Activated T-cell treated with anti-CD3 and anti-CD28 coated beads for 48 hours (primary cell): ENCODE measurements around the gene RAB8A.
A peak's percentile ranks its signal among the peaks of the same experiment; 100 is the strongest.

Experiments
- DNase-seq: peaks from one replicate; pipeline ENCODE4 v3.0.0-alpha.2; 2020; ENCODE audit warnings: low read depth

RAB8A gene

DNA sequence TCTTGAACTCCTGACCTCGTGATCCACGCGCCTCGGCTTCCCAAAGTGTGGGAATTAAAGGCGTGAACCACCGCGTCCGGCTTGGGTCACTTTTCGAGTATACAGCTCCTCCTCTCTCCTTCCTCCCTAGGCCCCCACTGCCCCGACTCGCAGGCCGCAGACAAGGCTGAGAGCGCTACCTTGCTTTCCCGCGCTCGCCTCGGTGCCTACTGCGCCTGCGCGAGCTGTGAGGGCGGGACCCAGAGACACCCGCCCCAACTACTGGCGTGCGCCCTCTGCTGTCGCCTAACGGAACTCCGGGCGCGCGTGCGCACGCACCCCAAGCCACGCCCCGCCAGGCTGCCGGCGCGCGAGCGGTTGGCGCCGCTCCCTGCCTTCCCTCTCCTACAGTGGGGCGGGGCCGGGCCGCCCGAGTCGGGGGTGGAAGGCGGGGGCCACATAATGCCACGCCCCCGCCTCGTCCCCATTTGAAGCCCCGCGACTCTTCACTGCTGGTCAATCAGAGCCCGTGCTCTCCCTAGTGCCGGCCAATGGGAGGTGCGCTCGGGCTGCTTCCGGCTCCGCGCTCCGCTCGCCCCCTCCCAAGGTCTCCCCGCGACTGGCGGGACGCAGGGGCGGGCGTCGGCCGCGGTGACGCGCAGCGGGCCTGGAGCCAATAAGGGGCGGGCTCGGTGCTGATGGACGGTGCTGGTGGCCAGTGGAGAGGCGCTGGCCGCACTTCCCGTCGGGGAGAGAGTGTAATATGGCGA lies at the start of gene RAB8A:
Gene RAB8A (plus strand): TSS at position 730 of the 749 bp plus-strand sequence. CDS start 13 bp downstream, at position 743.
- peak; percentile 100 for DNase-seq

DNA sequence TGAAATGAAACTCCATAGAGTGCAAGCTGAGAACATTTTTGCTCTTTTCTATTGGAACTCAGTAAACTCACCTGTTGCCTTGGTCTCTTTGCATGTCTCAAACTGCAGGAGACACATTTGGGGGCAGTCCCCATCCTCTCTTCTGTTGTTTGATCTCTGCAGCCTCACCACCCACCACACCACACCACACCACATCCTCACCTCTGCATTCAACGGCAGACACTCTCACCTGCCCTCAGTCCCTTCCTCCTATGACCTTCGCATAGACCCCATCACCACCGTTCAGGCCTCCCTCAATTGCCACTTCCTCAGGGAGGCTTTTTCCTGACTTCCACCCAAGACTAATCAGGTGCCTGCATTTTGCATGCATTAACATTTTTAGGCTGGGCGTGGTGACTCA lies 49.7 kb upstream of the RAB8A start:
- no peak for DNase-seq

DNA sequence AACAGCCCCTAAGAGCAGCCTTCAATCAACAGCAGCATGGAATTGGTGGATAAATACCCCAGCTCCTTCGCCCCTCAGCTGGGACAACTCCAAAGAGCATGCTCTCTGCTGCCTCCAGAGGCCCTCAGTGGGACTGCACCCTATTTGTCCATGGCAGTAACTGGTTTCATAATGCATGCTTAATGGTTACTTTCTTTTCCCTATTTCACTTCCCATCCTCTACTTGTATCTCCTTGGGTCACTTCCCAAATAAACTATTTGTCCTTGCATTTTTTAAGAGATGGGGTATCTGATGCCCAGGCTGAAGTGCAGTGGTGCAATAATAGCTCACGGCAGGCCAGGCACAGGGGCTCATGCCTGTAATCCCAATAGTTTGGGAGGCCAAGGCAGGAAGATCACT lies 48.9 kb upstream of the RAB8A start:
- peak; percentile 63 for DNase-seq

DNA sequence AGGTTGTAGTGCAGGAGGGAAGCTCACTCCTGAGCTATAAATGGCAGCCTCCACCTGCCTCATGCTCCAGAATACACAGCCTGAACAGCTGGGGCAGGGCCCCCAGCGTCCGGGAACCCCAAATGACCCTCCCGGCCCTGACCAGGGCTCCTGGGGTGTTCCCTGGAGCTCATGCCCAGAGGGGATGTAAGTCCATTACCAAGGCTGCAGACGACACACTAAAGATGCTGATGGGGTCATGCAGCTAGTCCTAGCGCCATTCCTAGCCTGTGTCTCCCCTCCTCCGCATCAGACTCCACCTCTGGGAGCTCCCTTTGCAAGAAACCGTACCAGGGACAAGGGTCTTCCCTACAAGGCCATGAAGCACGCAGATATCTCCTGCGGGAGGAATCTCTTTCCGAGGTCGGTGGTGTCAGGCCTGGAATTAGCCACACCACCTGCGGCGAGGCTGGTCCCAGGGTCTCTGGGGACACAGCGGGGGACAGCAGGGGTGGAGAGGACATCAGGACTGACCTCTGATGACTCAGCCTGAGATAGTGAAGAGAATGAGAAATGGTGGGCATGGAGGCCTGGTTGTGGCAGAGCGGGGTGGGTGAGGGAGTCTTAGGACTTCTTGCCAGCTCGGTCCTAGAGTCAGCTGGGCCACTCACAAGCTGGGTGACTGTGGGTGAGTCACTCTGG lies 47.3 kb upstream of the RAB8A start:
- DNase-seq, result no peak

DNA sequence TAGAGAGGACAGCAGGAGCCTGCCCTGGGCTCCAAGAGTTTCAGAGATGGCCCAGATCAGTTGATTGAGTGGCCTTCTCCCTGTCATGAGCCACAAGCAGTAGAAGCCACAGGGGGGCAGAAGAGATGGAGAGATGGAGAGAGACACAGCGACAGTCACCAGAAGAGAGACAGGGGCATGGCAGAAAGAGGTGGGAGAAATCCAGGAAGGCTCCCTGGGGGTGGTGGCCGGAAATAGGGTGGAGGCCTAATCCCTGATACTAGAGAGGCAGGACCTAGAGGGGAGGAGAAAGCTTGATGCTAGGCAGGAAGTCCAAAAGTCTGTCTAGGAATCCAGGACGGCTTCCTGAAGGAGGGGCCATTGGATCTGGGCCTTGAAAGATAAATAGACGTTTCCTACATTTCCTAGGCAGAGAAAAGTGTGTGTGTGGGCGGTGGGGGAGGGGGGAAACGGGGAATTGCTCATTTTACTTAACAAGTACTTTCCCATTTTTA lies 45.0 kb upstream of the RAB8A start:
- peak; percentile 41 for DNase-seq

DNA sequence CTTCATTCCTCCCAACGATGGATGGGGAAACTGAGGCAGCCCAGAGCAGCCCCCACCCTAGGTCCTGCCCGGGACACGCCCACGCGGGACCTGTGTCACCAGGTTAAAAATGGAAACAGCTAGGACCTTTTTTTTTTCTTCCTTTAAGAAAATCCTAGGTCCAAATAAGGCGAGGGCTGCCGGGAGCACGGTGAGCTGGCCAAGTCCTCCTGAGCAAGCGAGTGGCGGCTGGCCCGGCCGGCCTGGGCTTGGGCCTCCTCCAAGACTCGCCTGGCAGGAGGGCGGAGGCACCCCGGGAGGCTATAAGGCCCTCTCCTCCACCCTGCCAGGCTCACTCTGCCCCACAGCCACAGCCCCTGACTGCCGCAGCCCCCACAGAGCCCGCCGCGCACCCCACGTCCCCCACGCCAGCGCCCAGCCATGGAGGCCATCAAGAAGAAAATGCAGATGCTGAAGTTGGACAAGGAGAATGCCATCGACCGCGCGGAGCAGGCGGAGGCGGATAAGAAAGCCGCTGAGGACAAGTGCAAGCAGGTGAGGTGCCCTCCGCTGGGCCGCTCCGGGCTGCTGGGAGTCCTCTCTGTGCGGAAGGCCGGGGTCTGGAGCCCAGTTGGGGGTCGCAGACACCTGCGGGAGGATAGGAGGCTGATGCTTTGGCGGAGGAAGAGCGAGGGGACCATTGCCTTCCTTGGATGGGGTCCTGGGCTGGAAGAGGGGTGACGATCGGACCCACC lies 44.3 kb upstream of the RAB8A start:
- DNase-seq, result no peak

DNA sequence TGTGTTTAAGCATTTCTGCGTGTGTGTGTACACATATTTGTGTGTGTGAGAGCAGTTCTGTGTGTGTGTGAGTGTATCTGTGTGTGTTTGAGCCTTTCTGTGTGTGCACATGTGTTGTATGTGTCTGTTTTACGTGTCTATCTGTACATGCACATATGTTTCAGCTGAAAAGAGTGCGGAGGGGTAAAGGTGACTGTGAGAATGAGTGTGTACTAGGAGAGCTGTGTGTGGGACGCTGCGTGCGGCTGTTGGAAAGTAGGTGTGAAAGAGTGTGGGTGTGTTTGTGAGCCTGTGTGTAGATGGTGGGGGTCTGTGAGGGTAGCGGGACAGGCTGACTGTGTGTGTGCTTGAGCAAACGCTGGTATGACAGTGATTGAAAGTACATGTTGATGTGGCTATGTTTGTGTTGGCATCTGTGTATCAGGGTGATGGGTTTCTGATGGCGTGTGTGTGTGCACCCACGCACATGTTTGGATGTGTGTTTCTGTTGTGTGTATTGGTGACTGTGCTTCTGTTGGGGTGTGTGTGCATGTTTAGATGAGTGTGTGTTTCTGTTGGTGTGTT lies 42.9 kb upstream of the RAB8A start:
- no peak for DNase-seq

DNA sequence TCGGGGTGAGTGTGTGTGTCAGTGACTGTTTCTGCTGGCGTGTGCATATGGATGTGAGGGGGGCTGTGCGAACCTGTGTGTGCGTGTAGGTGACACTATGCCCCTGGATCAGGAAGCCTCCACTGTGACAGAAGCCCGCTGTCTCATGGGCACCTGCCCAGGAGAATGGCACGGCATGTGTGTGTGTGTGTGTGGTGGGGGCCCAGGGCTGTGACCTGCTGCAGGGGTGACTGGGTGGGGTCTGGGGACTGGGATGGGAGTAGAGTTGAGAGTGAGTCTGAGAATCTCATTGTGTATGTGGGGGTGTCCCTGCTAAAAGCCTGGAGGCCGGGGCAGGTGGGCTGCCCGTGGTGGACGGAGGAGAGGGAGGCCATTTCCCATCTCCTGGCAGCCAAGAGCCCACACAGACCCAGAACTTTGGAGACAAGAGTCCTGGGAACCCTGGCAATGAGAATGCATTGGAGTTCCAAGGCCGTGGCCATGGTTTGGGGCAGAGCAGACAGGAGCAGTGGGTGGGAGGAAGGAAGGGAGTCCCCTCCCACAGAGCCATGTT lies 41.8 kb upstream of the RAB8A start:
- DNase-seq, result no peak

DNA sequence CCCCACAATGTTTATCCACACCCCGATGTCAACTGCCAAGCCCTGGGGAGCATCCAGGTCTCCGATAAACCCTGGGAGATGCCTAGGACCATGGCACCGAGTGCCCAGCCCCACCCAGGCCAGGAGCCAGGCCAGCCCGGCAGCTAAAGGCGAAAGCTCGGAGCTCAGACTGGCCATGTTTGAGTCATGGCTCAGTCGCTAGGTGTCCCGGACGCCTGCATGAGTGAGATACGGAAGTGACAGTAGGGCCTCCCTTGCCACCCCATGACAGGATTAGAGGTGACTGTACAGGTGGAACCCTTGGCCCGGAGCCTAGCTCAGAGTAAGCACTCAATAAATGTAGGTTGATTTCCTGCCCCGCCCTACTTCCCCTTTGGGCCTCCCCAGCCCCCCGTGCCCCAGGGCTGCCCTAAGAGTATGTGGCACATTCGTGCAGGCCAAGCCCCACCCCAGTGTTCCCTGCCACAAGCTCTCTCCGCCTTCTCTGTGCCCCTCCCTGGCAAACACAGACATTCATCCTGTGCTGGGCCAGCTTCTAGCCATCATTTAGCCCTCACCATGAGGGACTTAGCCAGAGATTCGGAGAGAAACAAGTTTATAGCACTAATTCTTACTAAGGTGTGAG lies 41.2 kb upstream of the RAB8A start:
- peak; percentile 74 for DNase-seq

DNA sequence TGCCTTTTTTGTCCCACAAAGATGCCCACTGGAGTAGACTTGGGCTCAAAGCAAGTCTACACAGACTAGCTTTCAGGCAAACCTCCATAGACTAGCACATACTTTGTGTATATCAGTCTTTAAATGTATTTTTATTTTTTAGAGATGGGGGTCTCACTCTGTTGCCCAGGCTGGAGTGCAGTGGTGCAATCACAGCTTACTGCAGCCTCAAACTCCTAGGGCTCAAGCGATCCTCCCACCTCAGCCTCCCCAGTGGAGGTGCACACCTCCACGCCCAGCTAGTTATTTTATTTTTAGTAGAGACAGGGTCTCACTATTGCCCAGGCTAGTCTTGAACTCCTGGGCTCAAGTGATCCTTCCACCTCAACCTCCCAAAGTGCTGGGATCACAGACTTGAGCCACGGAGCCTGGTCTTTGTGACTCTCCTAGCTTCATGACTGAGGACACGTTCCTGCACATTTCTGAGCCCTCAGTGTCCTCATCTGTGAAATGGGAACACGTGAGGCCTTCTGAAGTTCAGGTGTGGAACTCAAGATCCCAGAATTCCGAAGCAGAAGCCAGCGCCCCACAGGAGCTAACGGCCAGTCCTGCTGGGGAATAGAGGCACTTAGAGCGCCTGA lies 40.5 kb upstream of the RAB8A start:
- no peak for DNase-seq

DNA sequence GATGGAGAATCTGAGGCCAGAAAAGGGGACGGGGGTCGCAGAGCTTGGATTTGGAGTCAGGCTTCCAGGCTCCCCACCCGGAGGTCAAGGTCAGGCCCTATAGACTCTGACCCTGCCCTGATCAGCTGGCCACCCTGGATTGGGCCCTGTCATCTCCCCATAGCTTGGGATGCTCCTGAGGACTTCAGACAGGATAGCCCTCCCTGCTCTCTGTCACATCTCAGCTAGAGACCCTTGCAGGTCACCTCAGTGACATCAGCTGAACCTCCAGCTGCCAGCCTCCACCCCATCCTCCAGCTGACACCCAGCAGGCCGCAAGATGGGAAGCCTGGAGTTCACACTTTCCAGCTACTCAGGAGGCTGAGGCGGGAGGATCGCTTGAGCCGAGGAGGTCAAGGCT lies 38.2 kb upstream of the RAB8A start:
- DNase-seq, result no peak

DNA sequence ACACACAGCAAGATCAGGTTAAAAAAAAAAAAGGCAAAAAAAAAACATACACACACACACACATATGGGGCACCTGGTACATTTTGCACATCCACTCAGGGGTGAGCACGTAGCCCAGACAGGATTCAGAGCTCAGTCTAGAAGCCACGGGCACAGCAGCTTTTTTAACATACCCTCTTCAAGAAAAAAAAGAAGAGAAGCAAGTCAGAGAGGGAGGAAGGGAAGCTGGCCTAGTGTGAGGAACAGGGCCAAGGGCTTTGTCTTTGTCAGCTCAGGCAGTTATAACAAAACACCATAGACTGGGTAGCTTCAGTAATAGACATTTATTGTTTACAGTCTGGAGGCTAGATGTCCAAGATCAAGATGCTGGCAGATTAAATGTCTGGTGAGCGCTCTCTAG lies 37.7 kb upstream of the RAB8A start:
- no peak for DNase-seq

DNA sequence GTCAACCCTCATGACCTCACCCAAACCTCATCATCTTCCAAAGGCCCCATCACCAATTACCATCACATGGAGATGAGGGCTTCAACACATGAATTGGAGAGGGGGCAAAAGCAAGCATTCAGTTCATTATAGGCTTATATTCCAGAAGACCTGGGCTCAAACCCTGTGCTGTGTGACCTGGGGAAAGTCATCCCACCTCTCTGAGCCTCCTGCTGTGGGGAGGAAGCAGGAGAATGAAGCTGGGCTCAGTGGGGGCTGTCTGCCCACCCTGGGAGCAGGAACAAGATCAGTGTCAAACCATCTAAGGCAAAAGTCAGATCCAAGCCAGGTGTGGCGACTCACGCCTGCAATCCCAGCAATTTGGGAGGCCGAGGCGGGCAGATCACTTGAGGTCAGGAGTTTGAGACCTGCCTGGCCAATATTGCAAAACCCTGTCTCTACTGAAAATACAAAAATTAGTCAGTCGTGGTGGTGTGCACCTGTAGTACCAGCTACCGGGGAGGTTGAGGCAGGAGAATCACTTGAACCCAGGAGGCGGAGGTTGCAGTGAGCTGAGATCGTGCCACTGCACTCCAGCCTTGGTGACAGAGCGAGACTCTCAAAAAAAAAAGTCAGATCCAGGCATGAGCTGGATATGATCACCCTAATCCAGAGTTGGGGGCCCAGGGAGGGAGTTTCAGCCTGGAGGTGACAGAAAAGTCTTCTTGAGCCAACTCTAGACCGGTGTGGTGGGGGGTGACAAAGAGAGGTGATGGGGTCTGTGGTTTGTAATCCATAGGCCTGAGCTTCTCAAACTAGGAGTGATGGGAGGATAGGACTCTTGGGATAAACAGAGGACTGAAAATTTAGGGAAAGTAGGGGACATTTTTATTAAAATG lies 37.0 kb upstream of the RAB8A start:
- no peak for DNase-seq

DNA sequence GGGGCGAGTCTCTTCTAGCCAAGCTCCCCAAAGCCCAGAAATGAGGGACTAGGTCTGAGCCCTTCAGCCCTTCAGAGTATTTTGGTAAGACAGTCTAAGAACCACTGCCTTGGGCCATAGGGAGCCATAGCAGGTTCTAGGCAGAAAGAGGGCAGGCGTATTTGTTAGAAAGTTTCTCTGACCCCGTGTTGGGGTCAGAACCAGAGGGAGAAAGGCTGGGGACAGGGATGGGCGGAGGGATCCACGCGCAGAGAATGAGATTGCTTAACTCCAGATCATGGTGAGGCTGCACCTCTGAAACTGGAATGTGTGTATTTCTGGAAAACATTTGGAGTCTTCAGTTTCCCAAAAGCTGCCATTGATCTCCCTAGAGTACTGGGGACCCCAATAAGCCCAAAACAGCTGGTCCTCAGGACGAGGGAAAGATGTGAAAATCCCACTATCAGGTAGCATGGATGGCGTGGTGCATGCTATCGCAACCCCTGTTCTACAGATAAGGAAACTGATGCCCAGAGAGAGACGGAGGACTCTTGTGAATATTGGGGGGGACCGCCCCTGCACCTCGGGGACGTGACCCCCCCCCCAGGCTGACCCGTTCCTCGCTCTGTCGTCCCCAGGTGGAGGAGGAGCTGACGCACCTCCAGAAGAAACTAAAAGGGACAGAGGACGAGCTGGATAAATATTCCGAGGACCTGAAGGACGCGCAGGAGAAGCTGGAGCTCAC lies 36.1 kb upstream of the RAB8A start:
- DNase-seq, result no peak

DNA sequence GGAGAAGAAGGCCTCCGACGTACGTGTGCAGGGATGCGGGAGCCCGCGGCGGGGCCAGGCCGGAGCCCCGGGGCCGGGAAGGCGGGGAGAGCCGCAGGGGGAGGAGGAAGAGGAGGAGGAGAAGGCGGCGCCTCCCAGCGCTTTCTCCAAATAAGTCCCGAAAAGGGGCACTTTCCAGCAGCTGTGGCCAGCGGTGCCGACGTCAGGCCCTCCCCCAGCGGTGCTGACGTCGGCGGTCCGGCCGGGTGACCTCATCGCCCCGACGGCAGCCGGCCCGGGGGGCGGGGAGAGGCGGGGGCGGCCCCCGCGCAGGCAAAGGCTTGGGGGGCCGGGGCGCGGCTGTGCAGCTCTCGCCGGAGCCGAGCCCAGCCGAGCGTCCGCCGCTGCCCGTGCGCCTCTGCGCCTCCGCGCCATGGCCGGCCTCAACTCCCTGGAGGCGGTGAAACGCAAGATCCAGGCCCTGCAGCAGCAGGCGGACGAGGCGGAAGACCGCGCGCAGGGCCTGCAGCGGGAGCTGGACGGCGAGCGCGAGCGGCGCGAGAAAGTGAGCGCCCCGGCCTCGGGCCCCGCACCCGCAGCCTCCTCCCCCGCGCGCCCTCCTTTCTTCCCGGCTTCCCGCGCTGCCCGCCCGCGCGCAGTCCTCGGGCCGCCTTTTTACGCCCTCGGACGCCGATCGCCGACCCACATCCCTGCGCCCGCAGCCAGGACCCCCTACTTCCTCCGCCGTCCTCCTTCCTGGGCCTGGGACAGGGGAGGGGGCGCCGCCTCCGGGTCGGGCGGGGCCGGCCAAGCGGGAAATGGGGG lies 35.3 kb upstream of the RAB8A start, which contains the start of gene TPM4:
Gene TPM4 (plus strand): TSS at position 342 of the 804 bp plus-strand sequence. CDS start 71 bp downstream, at position 413.
- peak; percentile 93 for DNase-seq

DNA sequence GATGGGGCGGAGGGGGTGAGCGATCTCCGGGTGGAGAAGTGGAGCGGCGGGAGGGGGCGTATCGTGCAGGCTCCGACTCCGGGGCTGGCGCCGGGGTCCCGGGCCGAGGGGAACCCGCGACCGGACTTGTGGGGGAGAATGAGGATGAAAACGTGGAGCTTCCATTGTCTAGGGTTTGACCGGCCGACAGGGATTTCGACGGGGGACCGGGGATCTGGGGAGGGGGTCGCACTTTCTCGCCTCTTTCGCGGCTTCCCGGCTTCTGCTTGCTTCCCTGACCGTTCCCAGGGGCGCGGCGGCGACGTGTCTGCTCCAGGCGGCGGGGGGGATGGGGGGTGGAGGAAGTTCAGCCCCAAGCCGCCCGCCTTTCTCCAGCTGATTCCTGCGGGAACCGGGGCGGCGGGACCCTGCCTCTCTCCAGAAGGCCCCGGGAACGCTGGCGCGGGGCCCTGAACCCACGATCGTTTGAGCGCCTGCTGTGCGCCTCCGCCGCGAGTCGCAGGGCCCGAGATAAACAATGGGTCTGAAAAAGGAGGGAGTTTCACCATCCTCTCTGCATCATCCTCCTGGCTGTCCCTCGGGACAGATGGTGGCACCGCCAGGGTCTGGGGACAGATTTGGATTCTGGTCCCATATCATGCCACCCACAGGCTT lies 34.6 kb upstream of the RAB8A start:
- no peak for DNase-seq

DNA sequence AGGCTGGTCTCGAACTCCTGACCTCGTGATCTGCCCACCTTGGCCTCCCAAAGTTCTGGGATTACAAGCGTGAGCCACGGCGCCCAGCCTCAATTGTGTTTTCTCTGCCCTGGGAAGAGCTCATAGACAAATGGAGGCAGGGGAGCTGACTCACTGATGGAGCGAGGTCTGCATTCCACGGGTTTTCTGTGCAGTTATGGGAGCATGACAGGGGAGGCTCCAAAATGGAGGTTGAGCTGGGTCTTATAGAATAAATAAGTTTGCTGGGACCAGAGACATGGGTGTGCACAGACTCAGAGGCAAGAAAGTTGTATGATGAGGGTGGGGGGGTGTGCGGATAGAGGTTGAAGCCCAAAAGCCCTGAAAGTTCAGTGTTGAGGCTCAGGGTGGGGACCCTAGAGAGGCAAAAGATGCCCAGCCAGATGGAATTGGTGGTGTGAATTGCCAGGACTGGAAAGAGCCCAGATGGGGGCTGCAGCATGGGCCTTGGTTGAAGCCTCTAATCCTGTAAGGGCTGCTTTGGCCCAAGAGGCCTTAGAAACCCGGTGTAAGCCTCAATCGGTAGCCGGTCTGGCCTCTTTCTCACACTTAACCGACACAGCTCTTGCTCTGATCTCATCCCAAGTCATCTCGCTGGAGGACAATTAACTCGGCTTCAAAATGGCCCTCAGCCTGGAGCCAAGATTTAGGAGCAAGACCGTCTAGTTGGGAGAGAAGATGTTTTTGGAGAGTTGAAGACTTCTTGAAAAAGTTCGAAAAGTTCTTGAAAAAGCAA lies 33.5 kb upstream of the RAB8A start:
- DNase-seq, result peak; percentile 30
